Hippocampal formation (tissue), 2 donors: ENCODE results near the gene NIPAL1.
"Not testable (repeated sequence)": the region's sequence is repeated elsewhere in the genome, so short reads cannot be mapped to it uniquely, and the experiment has no call there.

ENCODE experiments used
- DNase-seq, 2 donors: peaks; one replicate each; lab custom pipeline; 2025; lab: John Stamatoyannopoulos, UW

Gene NIPAL1

GRCh38 chr4:48016141-48017107 lies at the start of gene NIPAL1, which contains the start of gene CNGA1:
TSS of gene NIPAL1 (plus strand) at chr4:48016772. CDS start at chr4:48016840, 68 bp downstream.
TSS of gene CNGA1 (minus strand) at chr4:48016681. CDS start at chr4:47952689, 63,992 bp downstream.
- peak; percentile 7 to 40 for DNase-seq

- DNase-seq, result no peak
Measured at GRCh38 chr4:47968847-47969246, 47.7 kb upstream of the NIPAL1 start.

- peak in 1 of 2 donors; percentile 2 for DNase-seq
Measured at GRCh38 chr4:47972181-47972580, 44.4 kb upstream of the NIPAL1 start.

- DNase-seq, result no peak
Measured at GRCh38 chr4:47972721-47973120, 43.9 kb upstream of the NIPAL1 start.

GRCh38 chr4:47974566-47974965 lies 42.0 kb upstream of the NIPAL1 start:
- no peak for DNase-seq

- no peak for DNase-seq
Measured at GRCh38 chr4:47990145-47990544, 26.4 kb upstream of the NIPAL1 start.

- not testable (repeated sequence) for DNase-seq
Measured at GRCh38 chr4:47992475-47992874, 24.1 kb upstream of the NIPAL1 start.

- DNase-seq, result no peak
Measured at GRCh38 chr4:47996021-47996420, 20.6 kb upstream of the NIPAL1 start.

- no peak for DNase-seq
Measured at GRCh38 chr4:48002267-48002666, 14.3 kb upstream of the NIPAL1 start.

- DNase-seq, result not testable (repeated sequence)
Measured at GRCh38 chr4:48003568-48003967, 13.0 kb upstream of the NIPAL1 start.

GRCh38 chr4:48005781-48006180 lies 10.8 kb upstream of the NIPAL1 start:
- DNase-seq, result no peak

GRCh38 chr4:48008021-48008596 lies 8.5 kb upstream of the NIPAL1 start:
- DNase-seq, result no peak

- DNase-seq, result not testable (repeated sequence)
Measured at GRCh38 chr4:48010906-48011305, 5.7 kb upstream of the NIPAL1 start.

- no peak for DNase-seq
Measured at GRCh38 chr4:48011722-48012121, 4.8 kb upstream of the NIPAL1 start.

- DNase-seq, result no peak
Measured at GRCh38 chr4:48012824-48013223, 3.7 kb upstream of the NIPAL1 start.

- DNase-seq, result no peak
Measured at GRCh38 chr4:48015216-48015615, 1.4 kb upstream of the NIPAL1 start.

- no peak for DNase-seq
Measured at GRCh38 chr4:48015678-48016077, 894 bp upstream of the NIPAL1 start.

- no peak for DNase-seq
Measured at GRCh38 chr4:48017108-48017571, 568 bp downstream of the NIPAL1 start.

- DNase-seq, result no peak
Measured at GRCh38 chr4:48018112-48018511, 1.5 kb downstream of the NIPAL1 start.

GRCh38 chr4:48021100-48021499 lies 4.5 kb downstream of the NIPAL1 start:
- no peak for DNase-seq

GRCh38 chr4:48022192-48022799 lies 5.7 kb downstream of the NIPAL1 start:
- no peak for DNase-seq

GRCh38 chr4:48024522-48024921 lies 8.0 kb downstream of the NIPAL1 start:
- no peak for DNase-seq
